ACC112 (cell line): ENCODE results near the gene SKIL.
A peak's percentile ranks its signal among the peaks of the same experiment; 100 is the strongest.

Experiments
- H2AFZ ChIP-seq: fragments of 200-600 bp; sonication (generic); one replicate; pipeline ENCODE4 v1.6.0; 2017; ENCODE audit warnings: antibody characterized with exemption, low read length; ENCODE audit not compliant: unreplicated experiment
- H3K27ac ChIP-seq: fragments of 200-600 bp; sonication (generic); 2 replicates; pipeline ENCODE4 v1.5.1; 2014; ENCODE audit warnings: low read depth, mild to moderate bottlenecking, antibody characterized with exemption, low read length, moderate library complexity
- H3K27me3 ChIP-seq: fragments of 200-600 bp; sonication (generic); 2 replicates; pipeline ENCODE4 v1.6.1; 2014; ENCODE audit warnings: mild to moderate bottlenecking, antibody characterized with exemption, low read length, moderate library complexity, mixed read lengths; ENCODE audit not compliant: insufficient read depth
- H3K36me3 ChIP-seq: fragments of 200-600 bp; sonication (generic); 2 replicates; pipeline ENCODE4 v1.6.1; 2016; ENCODE audit warnings: mild to moderate bottlenecking, antibody characterized with exemption, low read length, moderate library complexity, mixed read lengths; ENCODE audit not compliant: insufficient read depth
- H3K4me1 ChIP-seq: fragments of 200-600 bp; sonication (generic); one replicate; pipeline ENCODE4 v1.6.1; 2016; ENCODE audit warnings: low read length, mixed read lengths; ENCODE audit not compliant: insufficient read depth, unreplicated experiment, control insufficient read depth
- H3K4me3 ChIP-seq: fragments of 200-600 bp; sonication (generic); 2 replicates; pipeline ENCODE4 v1.5.1; 2014; ENCODE audit warnings: mild to moderate bottlenecking, low read depth, low read length
- H3K79me2 ChIP-seq: fragments of 200-600 bp; sonication (generic); one replicate; pipeline ENCODE4 v1.6.0; 2016; ENCODE audit warnings: low read length; ENCODE audit not compliant: control insufficient read depth, unreplicated experiment, insufficient read depth

The SKIL gene

GRCh38 chr3:170352936-170353335 lies 4.6 kb upstream of the SKIL start:
- Histone ChIP-seq H3K4me3 (no peak overlapping the region), H3K4me1 (peaks cover 20% of the 10 kb centered on the region), H2AFZ (no peak overlapping the region), H3K79me2 (peaks cover 4% of the 10 kb centered on the region), H3K36me3 (no peaks in the 10 kb centered on the region), H3K27ac (no peak overlapping the region), H3K27me3 (no peaks in the 10 kb centered on the region)

GRCh38 chr3:170353485-170353884 lies 4.0 kb upstream of the SKIL start:
- Histone ChIP-seq H3K4me1 (peaks cover 20% of the 10 kb centered on the region), H2AFZ (no peak overlapping the region), H3K79me2 (peaks cover 9% of the 10 kb centered on the region), H3K27me3 (no peaks in the 10 kb centered on the region), H3K27ac (no peak overlapping the region), H3K4me3 (no peak overlapping the region), H3K36me3 (no peaks in the 10 kb centered on the region)

- H3K4me3 ChIP-seq = no peak overlapping the region
- no peak overlapping the region for H3K27ac ChIP-seq
- H3K4me1 ChIP-seq = peaks cover 23% of the 10 kb centered on the region
- H3K79me2 ChIP-seq = peaks cover 22% of the 10 kb centered on the region
- no peaks in the 10 kb centered on the region for H3K27me3 ChIP-seq
- H2AFZ ChIP-seq = no peak overlapping the region
- 0 out of 2 replicates have a peak, but pooled peaks cover 2% of the 10 kb centered on the region for H3K36me3 ChIP-seq
These were observed 2.8 kb upstream of the SKIL start for GRCh38 chr3:170354760-170355159.

- H3K4me1 ChIP-seq = peaks cover 35% of the 10 kb centered on the region
These were observed 1.5 kb upstream of the SKIL start for GRCh38 chr3:170355738-170356595.

GRCh38 chr3:170356596-170357175 lies 829 bp upstream of the SKIL start:
- peak overlapping the region; percentile 92 for H3K27ac ChIP-seq
- peaks cover 42% of the 10 kb centered on the region for H3K4me1 ChIP-seq
- H3K36me3 ChIP-seq = peaks cover 18% of the 10 kb centered on the region; the same call in 1 of the 2 replicates
- peak overlapping the region; percentile 94 for H2AFZ ChIP-seq
- peaks cover 41% of the 10 kb centered on the region for H3K79me2 ChIP-seq
- peak overlapping the region; percentile 76 for H3K4me3 ChIP-seq
- no peaks in the 10 kb centered on the region for H3K27me3 ChIP-seq

More at GRCh38 chr3:170355738-170356595, 1.5 kb upstream of the SKIL start:
- peaks cover 34% of the 10 kb centered on the region for H3K79me2 ChIP-seq
- no peaks in the 10 kb centered on the region for H3K27me3 ChIP-seq
- peak overlapping the region; percentile 76 for H3K4me3 ChIP-seq
- peak overlapping the region; percentile 94 for H2AFZ ChIP-seq
- peaks cover 13% of the 10 kb centered on the region; the same call in 1 of the 2 replicates for H3K36me3 ChIP-seq
- H3K27ac ChIP-seq = peak overlapping the region; percentile 92

- Histone ChIP-seq H3K36me3 (peaks cover 22% of the 10 kb centered on the region), H3K27me3 (no peaks in the 10 kb centered on the region), H3K27ac (peak overlapping the region; percentile 95), H3K79me2 (peaks cover 53% of the 10 kb centered on the region), H3K4me3 (peak overlapping the region; percentile 100), H2AFZ (peak overlapping the region; percentile 78), H3K4me1 (peaks cover 48% of the 10 kb centered on the region)
These were observed 811 bp downstream of the SKIL start for GRCh38 chr3:170358042-170359010.

GRCh38 chr3:170359178-170359704 lies 1.7 kb downstream of the SKIL start:
- peak overlapping the region; percentile 95 for H3K27ac ChIP-seq
- peaks cover 26% of the 10 kb centered on the region for H3K36me3 ChIP-seq
- H3K4me1 ChIP-seq = peaks cover 53% of the 10 kb centered on the region
- peaks cover 62% of the 10 kb centered on the region for H3K79me2 ChIP-seq
- H3K27me3 ChIP-seq = no peaks in the 10 kb centered on the region
- H3K4me3 ChIP-seq = peak overlapping the region; percentile 100
- H2AFZ ChIP-seq = no peak overlapping the region

- H3K27me3 ChIP-seq = no peaks in the 10 kb centered on the region
- H3K79me2 ChIP-seq = peaks cover 74% of the 10 kb centered on the region
- H3K36me3 ChIP-seq = peaks cover 26% of the 10 kb centered on the region
- peaks cover 54% of the 10 kb centered on the region for H3K4me1 ChIP-seq
- H2AFZ ChIP-seq = no peak overlapping the region
- peak overlapping the region; percentile 100 for H3K4me3 ChIP-seq
- H3K27ac ChIP-seq = no peak overlapping the region
These were observed 3.0 kb downstream of the SKIL start for GRCh38 chr3:170360466-170360865.

GRCh38 chr3:170360916-170361315 lies 3.4 kb downstream of the SKIL start:
- Histone ChIP-seq H3K4me3 (peak overlapping the region; percentile 100), H3K4me1 (peaks cover 50% of the 10 kb centered on the region), H2AFZ (no peak overlapping the region), H3K36me3 (peaks cover 26% of the 10 kb centered on the region), H3K27me3 (no peaks in the 10 kb centered on the region), H3K27ac (no peak overlapping the region), H3K79me2 (peaks cover 78% of the 10 kb centered on the region)

GRCh38 chr3:170361711-170362110 lies 4.2 kb downstream of the SKIL start:
- Histone ChIP-seq H2AFZ (no peak overlapping the region), H3K4me1 (peaks cover 47% of the 10 kb centered on the region), H3K27ac (no peak overlapping the region), H3K36me3 (peaks cover 26% of the 10 kb centered on the region), H3K4me3 (peak overlapping the region; percentile 100), H3K27me3 (no peaks in the 10 kb centered on the region), H3K79me2 (peaks cover 85% of the 10 kb centered on the region)
